ENCODE data around the gene DCST2. TPM values are rescaled to one million over a fixed set of nuclear protein-coding genes. Genes with fewer than 3 reads are reported as not detected.

DCST2 gene
- total and polyA plus RNA-seq, 9 of the 15 experiments (the other 6 are each of a cell fraction or from before 2014, with no cell fraction given) = 0.09 to 0.49 (median 0.11) TPM; not detected in 3

GRCh38 chr1:154973344-154974101 lies 60.1 kb downstream of the DCST2 start (continued):
- TF ChIP-seq, protein P1, sequence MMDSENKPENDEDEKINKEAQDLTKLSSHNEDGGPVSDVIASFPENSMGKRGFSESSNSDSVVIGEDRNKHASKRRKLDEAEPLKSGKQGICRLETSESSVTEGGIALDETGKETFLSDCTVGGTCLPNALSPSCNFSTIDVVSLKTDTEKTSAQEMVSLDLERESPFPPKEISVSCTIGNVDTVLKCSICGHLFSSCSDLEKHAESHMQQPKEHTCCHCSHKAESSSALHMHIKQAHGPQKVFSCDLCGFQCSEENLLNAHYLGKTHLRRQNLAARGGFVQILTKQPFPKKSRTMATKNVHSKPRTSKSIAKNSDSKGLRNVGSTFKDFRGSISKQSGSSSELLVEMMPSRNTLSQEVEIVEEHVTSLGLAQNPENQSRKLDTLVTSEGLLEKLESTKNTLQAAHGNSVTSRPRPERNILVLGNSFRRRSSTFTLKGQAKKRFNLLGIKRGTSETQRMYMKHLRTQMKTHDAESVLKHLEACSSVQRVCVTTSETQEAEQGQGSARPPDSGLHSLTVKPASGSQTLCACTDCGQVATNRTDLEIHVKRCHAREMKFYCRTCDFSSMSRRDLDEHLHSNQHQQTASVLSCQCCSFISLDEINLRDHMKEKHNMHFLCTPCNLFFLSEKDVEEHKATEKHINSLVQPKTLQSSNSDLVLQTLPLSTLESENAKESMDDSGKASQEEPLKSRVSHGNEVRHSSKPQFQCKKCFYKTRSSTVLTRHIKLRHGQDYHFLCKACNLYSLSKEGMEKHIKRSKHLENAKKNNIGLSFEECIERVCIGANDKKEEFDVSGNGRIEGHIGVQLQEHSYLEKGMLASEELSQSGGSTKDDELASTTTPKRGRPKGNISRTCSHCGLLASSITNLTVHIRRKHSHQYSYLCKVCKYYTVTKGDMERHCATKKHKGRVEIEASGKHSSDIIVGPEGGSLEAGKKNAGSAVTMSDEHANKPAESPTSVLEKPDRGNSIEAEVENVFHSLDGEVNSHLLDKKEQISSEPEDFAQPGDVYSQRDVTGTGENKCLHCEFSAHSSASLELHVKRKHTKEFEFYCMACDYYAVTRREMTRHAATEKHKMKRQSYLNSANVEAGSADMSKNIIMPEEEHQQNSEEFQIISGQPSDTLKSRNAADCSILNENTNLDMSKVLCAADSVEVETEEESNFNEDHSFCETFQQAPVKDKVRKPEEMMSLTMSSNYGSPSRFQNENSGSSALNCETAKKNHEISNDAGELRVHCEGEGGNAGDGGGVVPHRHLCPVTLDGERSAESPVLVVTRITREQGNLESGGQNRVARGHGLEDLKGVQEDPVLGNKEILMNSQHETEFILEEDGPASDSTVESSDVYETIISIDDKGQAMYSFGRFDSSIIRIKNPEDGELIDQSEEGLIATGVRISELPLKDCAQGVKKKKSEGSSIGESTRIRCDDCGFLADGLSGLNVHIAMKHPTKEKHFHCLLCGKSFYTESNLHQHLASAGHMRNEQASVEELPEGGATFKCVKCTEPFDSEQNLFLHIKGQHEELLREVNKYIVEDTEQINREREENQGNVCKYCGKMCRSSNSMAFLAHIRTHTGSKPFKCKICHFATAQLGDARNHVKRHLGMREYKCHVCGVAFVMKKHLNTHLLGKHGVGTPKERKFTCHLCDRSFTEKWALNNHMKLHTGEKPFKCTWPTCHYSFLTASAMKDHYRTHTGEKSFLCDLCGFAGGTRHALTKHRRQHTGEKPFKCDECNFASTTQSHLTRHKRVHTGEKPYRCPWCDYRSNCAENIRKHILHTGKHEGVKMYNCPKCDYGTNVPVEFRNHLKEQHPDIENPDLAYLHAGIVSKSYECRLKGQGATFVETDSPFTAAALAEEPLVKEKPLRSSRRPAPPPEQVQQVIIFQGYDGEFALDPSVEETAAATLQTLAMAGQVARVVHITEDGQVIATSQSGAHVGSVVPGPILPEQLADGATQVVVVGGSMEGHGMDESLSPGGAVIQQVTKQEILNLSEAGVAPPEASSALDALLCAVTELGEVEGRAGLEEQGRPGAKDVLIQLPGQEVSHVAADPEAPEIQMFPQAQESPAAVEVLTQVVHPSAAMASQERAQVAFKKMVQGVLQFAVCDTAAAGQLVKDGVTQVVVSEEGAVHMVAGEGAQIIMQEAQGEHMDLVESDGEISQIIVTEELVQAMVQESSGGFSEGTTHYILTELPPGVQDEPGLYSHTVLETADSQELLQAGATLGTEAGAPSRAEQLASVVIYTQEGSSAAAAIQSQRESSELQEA (IDR thresholded peaks at IDR 0.05; ENCODE audit: low read depth) = peak; percentile 14; the same call in 1 of the 2 replicates
- TF ChIP-seq IFI16 (CRISPR knock-in tag; IDR thresholded peaks at IDR 0.05) (no peak), TCF7L2 (IDR thresholded peaks at IDR 0.05; ENCODE audit: low read depth, low read length) (no peak), ZBTB17 (CRISPR knock-in tag; IDR thresholded peaks at IDR 0.05) (0 out of 2 replicates have a peak, but pooled peaks have one; percentile 34), ERF (CRISPR knock-in tag; IDR thresholded peaks at IDR 0.05) (no peak), SAP30 (IDR thresholded peaks at IDR 0.05; ENCODE audit: borderline replicate concordance, insufficient read depth, low read depth, low read length, poor library complexity, severe bottlenecking) (peak; percentile 31), CREB1 (IDR thresholded peaks at IDR 0.05) (peak; percentile 66), CREB1 (CRISPR knock-in tag; IDR thresholded peaks at IDR 0.05) (no peak), LEF1 (IDR thresholded peaks at IDR 0.05) (peak; percentile 12; the same call in 1 of the 2 replicates), DNMT1 (IDR thresholded peaks at IDR 0.05) (0 out of 2 replicates have a peak, but pooled peaks have one; percentile 36), ARID3B (CRISPR knock-in tag; IDR thresholded peaks at IDR 0.05; ENCODE audit: borderline replicate concordance) (no peak), ATF4 (CRISPR knock-in tag; IDR thresholded peaks at IDR 0.05) (no peak), HEY1 (CRISPR knock-in tag; IDR thresholded peaks at IDR 0.05; ENCODE audit: borderline replicate concordance) (no peak), ARID1B (IDR thresholded peaks at IDR 0.05) (peak; percentile 77)
- TF ChIP-seq, protein P2, sequence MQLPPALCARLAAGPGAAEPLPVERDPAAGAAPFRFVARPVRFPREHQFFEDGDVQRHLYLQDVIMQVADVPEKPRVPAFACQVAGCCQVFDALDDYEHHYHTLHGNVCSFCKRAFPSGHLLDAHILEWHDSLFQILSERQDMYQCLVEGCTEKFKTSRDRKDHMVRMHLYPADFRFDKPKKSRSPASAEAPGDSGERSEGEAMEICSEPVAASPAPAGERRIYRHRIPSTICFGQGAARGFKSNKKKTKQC (CRISPR knock-in tag; IDR thresholded peaks at IDR 0.05) = no peak

All from K562 (cell line).